Heart right ventricle (tissue), 16 donors: ENCODE data around the gene FLACC1. TPM values are rescaled to one million over a fixed set of nuclear protein-coding genes. Genes with fewer than 3 reads are reported as not detected.

ENCODE experiments used
- ATAC-seq, 8 donors: fragments of 200-7000 bp; cut with Tn5 transposase; one replicate each; pipeline ENCODE4 v1.9.1; 2020; ENCODE audit warnings: mild to moderate bottlenecking in 8 of 8, moderate library complexity in 8 of 8, moderate number of reproducible peaks in 1 of 8
- DNase-seq, 2 donors: peaks; one replicate each; pipeline ENCODE4 v3.0.0-alpha.2; 2020
- H3K27ac ChIP-seq, 10 donors: fragments of 200-600 bp; sonication (generic) in 2 of 10; one replicate each; pipeline versions ENCODE4 v1.5.0 to v1.8.0; 2020 to 2022; ENCODE audit warnings: mild to moderate bottlenecking in 3 of 10
- H3K27me3 ChIP-seq, 7 donors: fragments of 200-600 bp; one replicate each; pipeline ENCODE4 v1.8.0; 2021 to 2022; ENCODE audit warnings: mild to moderate bottlenecking in 2 of 7
- H3K36me3 ChIP-seq, 9 donors: fragments of 200-600 bp; sonication (generic) in 1 of 9; one replicate each; pipeline versions ENCODE4 v1.5.0 to v1.8.0; 2020 to 2022; ENCODE audit warnings: mild to moderate bottlenecking in 2 of 9
- H3K4me1 ChIP-seq, 9 donors: fragments of 200-600 bp; sonication (generic) in 1 of 9; one replicate each; pipeline versions ENCODE4 v1.5.0 to v1.8.0; 2020 to 2022; ENCODE audit warnings: mild to moderate bottlenecking in 4 of 9
- H3K4me3 ChIP-seq, 10 donors: fragments of 200-600 bp; sonication (generic) in 2 of 10; one replicate each; pipeline versions ENCODE4 v1.5.0 to v1.8.0; 2020 to 2022; ENCODE audit warnings: mild to moderate bottlenecking in 7 of 10, moderate library complexity in 2 of 10
- H3K9me3 ChIP-seq, 11 donors: fragments of 200-600 bp in 10 of 11; sonication (generic) in 2 of 11; one replicate each; pipeline versions ENCODE4 v1.5.0 to v1.8.0; 2013 to 2022; ENCODE audit warnings: mild to moderate bottlenecking in 2 of 11, control low read depth in 1 of 11, moderate library complexity in 1 of 11
- CTCF ChIP-seq, 9 donors: fragments of 200-600 bp; sonication (generic) in 2 of 9; IDR thresholded peaks; one replicate each; pipeline versions ENCODE4 v1.5.0 to v1.8.0; 2021 to 2022; ENCODE audit warnings: antibody characterized with exemption in 9 of 9, mild to moderate bottlenecking in 5 of 9, moderate library complexity in 1 of 9
- WGBS, 2 donors: extraction: QIAGEN DNeasy Blood & Tissue Kit; methylation state at CpG; one replicate each; pipeline ENCODE4 v1.1.7; 2013; ENCODE audit warnings: inconsistent platforms in 1 of 2; 5-methylcytosine and 5-hydroxymethylcytosine counted together
- intact Hi-C, 10 donors: fragments of 100-400 bp; cut with DNase I; formaldehyde crosslinking; loops; one replicate each; pipeline versions ENCODE4 v1.11.1 to v1.14.2; 2022
- polyA plus RNA-seq, 2 donors: library from polyadenylated mRNA; stranded (reverse); fragments of 200-250 nt; gene quantifications; one replicate each; pipeline ENCODE4 v1.2.3, GENCODE V29; 2013
- total RNA-seq, 10 donors: library from RNA; stranded (reverse); fragmentation: NEBNext Ultra II Directional in 3 of 10; extraction: Animal tissue kit (Norgen Biotek cat#: 25700) in 3 of 10; gene quantifications; one replicate each; pipeline versions ENCODE4 v1.2.1 to v1.2.4, GENCODE V29; 2021 to 2023
- donor health status: Arrhythmogenic right ventricular cardiomyopathy.
- donor health status: ischemic (EF 13 %, LVEDD 7.1; RV severe dilation, severe dysfunction).
- donor health status: healthy with polysubstance abuse.
- donor health status: DM: no; HTN: yes; CAD: no.
- donor health status: DM: no; HTN: no; CAD: no.
- donor health status: ischemic (EF 25% LVEDD 6.9; RV normal size, moderate dysfunction).
- donor health status: ischemic (EF 25% LVEDD 5.7; RV mildly dilated, moderate dysfunction).
- donor health status: healthy.
- donor health status: DM: yes; HTN: yes; CAD: no.
- donor health status: Ischemic cardiomyopathy.
- donor health status: ischemic (EF 35%, LVEDD 5.7; RV mildly dilated, moderate dysfunction).
- donor health status: nonischemic (EF 11% LVEDD 7.7; RV severe dilation, severe dysfunction).
- donor health status: DM: yes; HTN: yes; CAD: no.
- donor health status: PGD.
- donor health status: ischemic (EF 29% LVEDD 5.4; RV normal size, mild dysfunction).
- donor health status: nonischemic (EF 23%, LVEDD 6.1; RV moderate dilation, normal function).

FLACC1 gene
- total and polyA plus RNA-seq, 12 donors, result 0.88 to 15.9 (median 7.3) TPM

- TF ChIP-seq CTCF (IDR thresholded peaks at IDR 0.05), result peak in 3 of 9 donors; percentile 19 to 27 (median 27)
- no peak for DNase-seq
- ATAC-seq, result peak in 5 of 8 donors; percentile 14 to 45 (median 27)
- intact Hi-C loops, result loop anchor here in 2 of 10 donors (5.0 to 10.0 kb wide), 2 partner anchors 103 to 106 kb away; no protein-coding TSS in a partner anchor
- H3K4me1 ChIP-seq, result peaks cover 2 to 79% (median 12%) of the 10 kb centered on the region in 9 donors
- H3K27ac ChIP-seq, result peak overlapping the region; percentile 38 to 95 (median 86)
- H3K36me3 ChIP-seq, result no peaks in the 10 kb centered on the region
- H3K9me3 ChIP-seq, result no peaks in the 10 kb centered on the region
- peak overlapping the region; percentile 39 to 71 (median 66) for H3K4me3 ChIP-seq
- no peaks in the 10 kb centered on the region for H3K27me3 ChIP-seq
- 36 to 45% methylated on average over 15 of the region's 15 CpGs for WGBS, 2 donors
Measured at GRCh38 chr2:201258666-201259615, 98.2 kb downstream of the FLACC1 start.

GRCh38 chr2:201257956-201258665, 99.0 kb downstream of the FLACC1 start:
- H3K4me3 ChIP-seq, result peak overlapping the region; percentile 39 to 71 (median 66)
- intact Hi-C loops, result loop anchor here in 2 of 10 donors (5.0 to 10.0 kb wide), 2 partner anchors 104 to 107 kb away; no protein-coding TSS in a partner anchor
- 11 to 19% methylated on average over 10 of the region's 10 CpGs for WGBS, 2 donors
- H3K27me3 ChIP-seq, result no peaks in the 10 kb centered on the region
- H3K9me3 ChIP-seq, result no peaks in the 10 kb centered on the region
- DNase-seq (peak; percentile 46 to 77), ATAC-seq (peak; percentile 72 to 87 (median 79))
- no peaks in the 10 kb centered on the region for H3K36me3 ChIP-seq
- H3K4me1 ChIP-seq, result peaks cover 2 to 78% (median 12%) of the 10 kb centered on the region in 9 donors
- TF ChIP-seq CTCF (IDR thresholded peaks at IDR 0.05), result no peak
- H3K27ac ChIP-seq, result peak overlapping the region; percentile 38 to 95 (median 86)

DNA sequence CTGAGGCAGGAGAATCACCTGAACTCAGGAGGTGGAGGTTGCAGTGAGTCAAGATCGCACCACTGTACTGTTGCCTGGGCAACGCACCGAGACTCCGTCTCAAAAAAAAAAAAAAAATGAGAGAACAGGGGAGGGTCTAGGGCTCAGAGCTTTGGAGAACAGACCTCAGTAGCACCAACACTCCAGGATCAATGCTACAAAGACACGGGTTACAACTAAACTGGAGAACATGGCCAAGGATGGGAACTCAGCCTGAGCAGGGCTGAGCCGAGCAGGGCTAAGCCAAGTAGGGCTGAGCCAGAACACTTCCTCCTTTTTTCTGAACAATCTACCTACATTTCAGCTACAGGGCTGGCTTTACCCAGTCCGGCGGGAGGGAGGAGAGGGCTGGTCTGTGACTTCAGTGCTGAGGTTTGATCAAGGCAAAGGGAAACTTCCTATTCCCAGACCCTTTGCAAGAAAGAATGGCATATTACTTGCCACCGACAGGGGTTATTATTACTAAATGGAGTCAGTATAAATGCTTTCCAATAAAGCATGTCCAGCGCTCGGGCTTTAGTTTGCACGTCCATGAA, 99.7 kb downstream of the FLACC1 start:
- Histone ChIP-seq H3K4me3 (peak overlapping the region; percentile 39 to 71 (median 66)), H3K27ac (peak overlapping the region in 9 of 10 donors; percentile 76 to 95 (median 86)), H3K9me3 (no peaks in the 10 kb centered on the region), H3K36me3 (no peaks in the 10 kb centered on the region), H3K4me1 (peaks cover 2 to 76% (median 12%) of the 10 kb centered on the region in 9 donors), H3K27me3 (no peaks in the 10 kb centered on the region)
- ATAC-seq (peak; percentile 61 to 75 (median 64)), DNase-seq (peak; percentile 11 to 25)
- WGBS, 2 donors, result 40 to 58% methylated on average over 12 of the region's 12 CpGs
- intact Hi-C loops, result loop anchor here in 2 of 10 donors (5.0 to 10.0 kb wide), 2 partner anchors 105 to 107 kb away; no protein-coding TSS in a partner anchor
- TF ChIP-seq CTCF (IDR thresholded peaks at IDR 0.05), result no peak
